ENCODE results near the gene MYLK3.

GRCh38 chr16:46762583-46762982, 14.4 kb upstream of the MYLK3 start:
- TF ChIP-seq CTCF (conservative IDR thresholded peaks at IDR 0.05; ENCODE audit: low read length) (no peak), EZH2phosphoT487 (IDR thresholded peaks at IDR 0.05; ENCODE audit: borderline replicate concordance, low read depth, low read length) (no peak)
